SU-DHL-6 (cell line): Measurements from ENCODE around the gene C19orf44.

ENCODE experiments used
- EZH2phosphoT487 ChIP-seq: fragments of 200-600 bp; sonication (generic), shearing (Covaris generic); conservative IDR thresholded peaks from 2 replicates; pipeline ENCODE4 v1.6.1; 2018; ENCODE audit warnings: mild to moderate bottlenecking, antibody characterized with exemption, low read length, moderate library complexity, mixed read lengths
- TF ChIP-seq, protein P1 (sequence below): fragments of 200-600 bp; sonication (generic); IDR thresholded peaks from one replicate; pipeline ENCODE4 v1.5.1; 2017; ENCODE audit warnings: antibody characterized with exemption, mild to moderate bottlenecking, low read length, moderate library complexity; ENCODE audit not compliant: insufficient read depth, poor library complexity, severe bottlenecking

DNA sequence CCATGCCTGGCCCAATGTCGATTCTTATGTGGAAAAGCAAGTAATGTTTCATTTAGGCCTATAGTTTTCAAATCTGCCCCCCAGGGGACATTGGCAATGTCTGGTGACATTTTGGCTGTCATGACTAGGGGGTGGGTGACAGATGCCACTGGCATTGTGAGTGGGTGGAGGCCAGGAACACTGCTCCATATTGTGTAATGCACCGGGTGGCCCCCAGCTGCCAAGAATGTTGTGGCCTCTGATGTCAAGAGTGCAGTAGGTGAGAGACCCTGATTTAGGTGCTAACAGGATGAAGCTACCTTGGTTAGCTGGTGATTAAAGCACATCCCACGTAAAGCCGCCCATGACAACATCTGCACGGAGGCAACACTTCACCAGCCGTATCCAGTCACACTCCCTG, 10.8 kb downstream of the C19orf44 start:
- TF ChIP-seq, protein P1, sequence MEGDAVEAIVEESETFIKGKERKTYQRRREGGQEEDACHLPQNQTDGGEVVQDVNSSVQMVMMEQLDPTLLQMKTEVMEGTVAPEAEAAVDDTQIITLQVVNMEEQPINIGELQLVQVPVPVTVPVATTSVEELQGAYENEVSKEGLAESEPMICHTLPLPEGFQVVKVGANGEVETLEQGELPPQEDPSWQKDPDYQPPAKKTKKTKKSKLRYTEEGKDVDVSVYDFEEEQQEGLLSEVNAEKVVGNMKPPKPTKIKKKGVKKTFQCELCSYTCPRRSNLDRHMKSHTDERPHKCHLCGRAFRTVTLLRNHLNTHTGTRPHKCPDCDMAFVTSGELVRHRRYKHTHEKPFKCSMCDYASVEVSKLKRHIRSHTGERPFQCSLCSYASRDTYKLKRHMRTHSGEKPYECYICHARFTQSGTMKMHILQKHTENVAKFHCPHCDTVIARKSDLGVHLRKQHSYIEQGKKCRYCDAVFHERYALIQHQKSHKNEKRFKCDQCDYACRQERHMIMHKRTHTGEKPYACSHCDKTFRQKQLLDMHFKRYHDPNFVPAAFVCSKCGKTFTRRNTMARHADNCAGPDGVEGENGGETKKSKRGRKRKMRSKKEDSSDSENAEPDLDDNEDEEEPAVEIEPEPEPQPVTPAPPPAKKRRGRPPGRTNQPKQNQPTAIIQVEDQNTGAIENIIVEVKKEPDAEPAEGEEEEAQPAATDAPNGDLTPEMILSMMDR, result no peak
- TF ChIP-seq EZH2phosphoT487, result no peak
